Inflammatory macrophage treated with lipopolysaccharide for 4 hours (primary cell): ENCODE measurements around the gene EPB41L4B.
"Not testable (repeated sequence)": the region's sequence is repeated elsewhere in the genome, so short reads cannot be mapped to it uniquely, and the experiment has no call there.

ENCODE experiments used
- DNase-seq: peaks from one replicate; pipeline ENCODE4 v3.0.0-alpha.2; 2020

The EPB41L4B gene

GRCh38 chr9:109295221-109296130, 25.4 kb downstream of the EPB41L4B start:
- DNase-seq = no peak

GRCh38 chr9:109290385-109290784, 30.5 kb downstream of the EPB41L4B start:
- no peak for DNase-seq

- DNase-seq = no peak
These were observed 30.9 kb downstream of the EPB41L4B start for GRCh38 chr9:109289931-109290330.

- DNase-seq = no peak
These were observed 31.7 kb downstream of the EPB41L4B start for GRCh38 chr9:109289186-109289585.

- no peak for DNase-seq
These were observed 33.9 kb downstream of the EPB41L4B start for GRCh38 chr9:109286981-109287380.

- no peak for DNase-seq
These were observed 34.3 kb downstream of the EPB41L4B start for GRCh38 chr9:109286571-109286977.

GRCh38 chr9:109283672-109284071, 37.2 kb downstream of the EPB41L4B start:
- DNase-seq = not testable (repeated sequence)

GRCh38 chr9:109283012-109283411, 37.8 kb downstream of the EPB41L4B start:
- no peak for DNase-seq

- DNase-seq = no peak
These were observed 38.6 kb downstream of the EPB41L4B start for GRCh38 chr9:109282302-109282701.

- DNase-seq = no peak
These were observed 39.3 kb downstream of the EPB41L4B start for GRCh38 chr9:109281518-109281917.

GRCh38 chr9:109278848-109279247, 42.0 kb downstream of the EPB41L4B start:
- DNase-seq = no peak

- DNase-seq = no peak
These were observed 42.6 kb downstream of the EPB41L4B start for GRCh38 chr9:109278216-109278615.

GRCh38 chr9:109277451-109277850, 43.4 kb downstream of the EPB41L4B start:
- DNase-seq = no peak

- DNase-seq = no peak
These were observed 44.1 kb downstream of the EPB41L4B start for GRCh38 chr9:109276469-109277440.

GRCh38 chr9:109274884-109275730, 45.8 kb downstream of the EPB41L4B start:
- DNase-seq = no peak

GRCh38 chr9:109273869-109274268, 47.0 kb downstream of the EPB41L4B start:
- no peak for DNase-seq

- no peak for DNase-seq
These were observed 48.1 kb downstream of the EPB41L4B start for GRCh38 chr9:109272745-109273144.

GRCh38 chr9:109272045-109272444, 48.8 kb downstream of the EPB41L4B start:
- DNase-seq = no peak

- DNase-seq = no peak
These were observed 49.6 kb downstream of the EPB41L4B start for GRCh38 chr9:109270971-109271925.

GRCh38 chr9:109270441-109270840, 50.4 kb downstream of the EPB41L4B start:
- DNase-seq = no peak

GRCh38 chr9:109269839-109270238, 51.0 kb downstream of the EPB41L4B start:
- DNase-seq = no peak
